ENCODE data around the gene LAS1L.
"Not testable (repeated sequence)": the region's sequence is repeated elsewhere in the genome, so short reads cannot be mapped to it uniquely, and the experiment has no call there.

Gene LAS1L

DNA sequence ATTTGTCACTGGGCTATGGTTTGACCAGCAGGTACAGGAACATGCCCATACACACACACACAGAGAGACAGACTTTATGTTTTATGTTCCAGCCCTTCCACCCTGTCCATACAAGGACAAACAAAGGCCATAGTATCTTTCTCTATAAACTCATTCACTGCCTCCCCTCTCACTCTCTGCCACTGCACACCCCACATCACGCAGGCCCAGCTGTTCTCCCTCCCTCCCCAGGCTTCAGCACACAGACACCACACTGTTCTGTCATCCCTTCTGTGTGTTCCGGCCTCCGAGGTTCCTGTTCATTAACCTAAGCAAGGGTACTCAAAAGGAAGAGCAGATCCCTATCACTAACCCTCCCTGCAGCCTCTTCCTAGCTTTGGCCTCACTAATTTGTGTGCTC lies 17.8 kb downstream of the LAS1L start:
- DNase-seq: no peak

DNA sequence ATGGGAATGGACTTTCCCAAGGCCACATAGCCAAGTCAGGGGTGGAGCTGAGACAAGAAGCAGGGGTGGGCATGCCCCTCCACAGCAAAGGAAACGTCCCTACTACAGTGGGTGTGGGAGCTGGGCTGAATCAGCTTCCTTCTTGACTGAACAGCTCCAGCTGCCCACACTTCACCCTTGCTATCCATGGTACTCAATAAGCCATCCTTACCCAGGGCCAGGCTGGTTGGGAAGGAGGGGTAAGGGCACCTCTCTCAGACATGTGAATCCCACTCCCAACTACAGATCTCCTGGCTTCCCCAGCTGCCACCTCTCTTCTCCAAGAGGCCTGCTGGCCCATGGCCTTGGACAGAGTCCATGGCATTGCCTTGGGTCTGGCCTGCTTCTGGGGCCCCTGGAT lies 21.0 kb downstream of the LAS1L start:
- DNase-seq: no peak

DNA sequence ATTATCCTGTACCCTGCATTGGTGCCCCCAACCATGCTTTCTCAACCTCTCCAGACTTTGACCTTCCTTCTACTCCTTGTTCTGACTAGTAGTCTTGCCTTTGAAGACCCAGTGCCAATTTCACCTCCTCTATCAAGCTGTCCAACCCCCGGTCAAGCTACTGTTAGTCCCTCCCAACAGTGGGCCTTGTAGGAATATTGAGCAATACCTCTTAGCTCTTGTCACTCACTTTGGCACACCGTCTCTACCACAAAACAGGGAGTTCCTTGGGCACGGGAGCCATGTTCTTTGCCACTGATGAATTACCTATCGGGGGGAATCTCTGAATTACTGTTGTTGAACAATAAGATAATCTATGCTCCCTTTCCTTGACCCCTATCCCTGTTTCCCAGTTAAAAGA lies 25.2 kb downstream of the LAS1L start:
- no peak for DNase-seq

DNA sequence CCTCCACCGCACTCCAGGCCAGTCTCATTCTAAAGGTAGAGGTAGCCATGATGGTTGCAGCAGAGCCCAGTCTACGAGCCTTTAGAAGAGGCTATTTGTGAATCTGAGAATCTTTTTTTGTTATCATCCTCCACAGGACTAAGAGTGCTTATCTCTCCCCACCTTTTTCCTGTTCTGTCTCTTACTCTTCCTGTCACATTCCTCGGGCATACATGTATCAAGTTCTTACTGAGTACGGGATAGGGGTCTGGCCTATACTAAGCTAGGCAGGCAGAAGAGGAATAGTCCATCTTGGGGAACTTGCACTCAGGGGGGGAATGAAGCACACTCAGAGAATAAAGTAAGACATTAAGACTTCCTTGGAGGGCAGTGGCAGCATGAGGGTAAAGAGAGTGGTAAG lies 25.7 kb downstream of the LAS1L start:
- no peak for DNase-seq

DNA sequence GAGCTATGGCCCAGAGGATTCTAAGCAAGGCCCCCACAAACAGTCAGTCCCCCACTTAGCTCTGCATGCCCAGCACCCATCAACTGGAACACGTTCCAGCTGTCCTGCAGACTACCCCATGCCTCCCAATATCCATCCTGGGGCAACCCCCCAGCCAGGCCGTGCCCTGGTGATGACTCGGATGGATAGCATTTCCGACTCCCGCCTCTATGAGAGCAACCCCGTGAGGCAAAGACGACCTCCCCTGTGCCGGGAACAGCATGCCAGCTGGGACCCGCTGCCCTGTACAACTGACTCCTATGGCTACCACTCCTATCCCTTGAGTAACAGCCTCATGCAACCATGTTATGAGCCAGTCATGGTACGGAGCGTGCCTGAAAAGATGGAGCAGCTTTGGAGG lies 32.0 kb downstream of the LAS1L start:
- no peak for DNase-seq

DNA sequence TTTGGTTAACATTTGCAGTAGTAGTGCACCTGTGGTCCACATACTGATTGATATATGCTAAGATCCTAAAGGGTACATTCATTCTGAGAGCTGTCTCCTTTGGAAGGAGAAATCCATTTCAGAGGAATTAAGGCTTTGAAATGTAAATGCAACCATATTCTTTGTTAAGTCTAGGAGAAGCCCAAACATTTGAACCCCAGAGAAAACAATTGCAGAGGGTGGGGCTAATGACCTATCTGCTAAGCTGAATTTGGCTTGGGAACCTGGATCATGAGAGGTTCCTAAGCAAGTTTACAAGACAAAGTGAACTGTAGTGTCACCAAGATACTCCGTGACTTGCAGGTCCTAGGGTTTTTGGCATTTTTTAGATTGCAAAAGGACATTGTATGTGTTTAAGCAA lies 41.2 kb downstream of the LAS1L start:
- DNase-seq: no peak

DNA sequence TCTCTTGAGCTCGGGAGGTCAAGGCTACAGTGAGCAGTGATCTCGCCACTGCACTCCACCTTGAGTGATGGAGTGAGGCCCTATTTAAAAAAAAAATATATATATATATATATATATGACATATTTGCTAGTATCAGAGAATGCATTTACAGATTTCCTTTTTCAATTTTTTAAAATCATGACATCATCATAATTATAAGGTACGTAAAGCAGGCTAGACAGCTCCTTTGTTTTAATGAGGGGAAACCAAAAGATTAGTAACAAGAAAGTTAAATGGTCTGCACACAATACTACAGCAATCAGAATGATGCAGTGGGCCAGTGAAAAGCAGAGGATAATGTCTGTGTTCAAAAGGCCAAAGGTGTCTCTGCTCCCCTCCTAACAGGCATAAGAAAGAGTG lies 43.0 kb downstream of the LAS1L start:
- DNase-seq: no peak

DNA sequence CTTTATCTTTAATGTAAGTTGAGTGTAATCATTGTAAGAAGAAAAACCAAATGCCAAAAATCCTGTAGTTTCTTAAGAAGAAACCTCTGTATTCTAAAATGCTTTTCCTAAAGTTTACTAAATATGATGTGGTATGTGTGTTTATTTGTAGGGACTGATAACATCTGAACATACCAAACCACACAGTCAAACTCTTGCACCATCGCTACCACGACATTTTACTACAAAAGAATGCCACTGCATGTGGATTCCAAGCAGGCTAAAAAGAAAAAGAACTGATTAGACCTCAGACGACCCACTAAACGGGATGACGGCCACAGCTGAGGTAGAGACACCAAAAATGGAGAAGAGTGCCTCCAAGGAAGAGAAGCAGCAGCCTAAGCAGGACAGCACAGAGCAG lies 46.1 kb downstream of the LAS1L start:
- DNase-seq: no peak

DNA sequence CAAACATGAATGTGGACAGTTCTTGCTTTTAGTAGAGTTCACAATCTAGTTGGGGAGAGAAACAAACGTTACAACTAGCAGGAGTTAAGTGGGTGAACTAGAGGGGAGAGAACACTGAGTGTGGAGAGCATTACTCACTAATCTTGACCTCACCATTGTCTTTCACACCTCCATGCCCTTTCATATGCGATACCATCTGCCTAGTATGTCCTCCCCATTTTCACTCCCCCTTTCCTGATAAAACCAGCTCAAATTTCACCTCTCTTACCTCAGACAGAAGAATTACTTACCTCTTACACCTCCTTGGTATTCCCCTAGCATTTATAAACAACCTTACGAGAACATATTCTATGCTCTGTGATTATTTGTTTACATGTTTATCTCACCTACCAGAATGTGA lies 53.6 kb downstream of the LAS1L start:
- DNase-seq: no peak

DNA sequence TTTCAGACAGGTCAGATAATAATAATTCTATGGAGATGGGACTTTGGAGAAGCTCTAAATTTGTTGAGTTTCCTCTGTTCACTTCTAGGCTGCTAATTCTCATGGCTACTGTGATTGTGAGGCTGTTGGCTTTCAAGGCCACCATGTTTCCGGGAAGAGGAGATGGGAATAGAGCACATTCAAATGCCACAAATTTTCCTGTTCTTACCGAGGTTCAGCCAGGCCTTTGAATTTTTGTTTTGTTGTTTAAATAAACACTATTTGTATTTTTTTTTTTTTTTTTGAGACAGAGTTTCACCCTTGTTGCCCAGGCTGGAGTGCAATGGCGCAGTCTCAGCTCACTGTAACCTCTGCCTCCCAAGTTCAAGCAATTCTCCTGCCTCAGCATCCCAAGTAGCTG lies 55.5 kb downstream of the LAS1L start:
- DNase-seq: not testable (repeated sequence)

DNA sequence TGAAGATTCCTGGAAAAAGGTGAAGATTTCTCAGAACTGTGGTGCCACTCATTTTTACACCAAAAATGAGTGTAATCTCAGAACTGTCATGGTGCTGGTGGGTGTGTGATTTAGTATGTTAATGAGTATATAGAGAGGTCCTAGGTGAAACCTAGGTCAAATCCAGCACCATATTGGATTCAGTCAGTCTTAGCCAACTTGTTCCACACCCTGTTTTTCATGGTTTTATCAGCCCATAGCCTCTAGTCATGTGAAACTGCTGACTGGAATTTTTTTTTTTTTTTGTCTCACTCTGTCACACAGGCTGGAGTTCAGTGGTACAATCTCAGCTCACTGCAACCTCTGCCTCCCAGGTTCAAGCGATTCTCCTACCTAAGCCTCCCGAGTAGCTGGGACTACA lies 58.0 kb downstream of the LAS1L start:
- no peak for DNase-seq

DNA sequence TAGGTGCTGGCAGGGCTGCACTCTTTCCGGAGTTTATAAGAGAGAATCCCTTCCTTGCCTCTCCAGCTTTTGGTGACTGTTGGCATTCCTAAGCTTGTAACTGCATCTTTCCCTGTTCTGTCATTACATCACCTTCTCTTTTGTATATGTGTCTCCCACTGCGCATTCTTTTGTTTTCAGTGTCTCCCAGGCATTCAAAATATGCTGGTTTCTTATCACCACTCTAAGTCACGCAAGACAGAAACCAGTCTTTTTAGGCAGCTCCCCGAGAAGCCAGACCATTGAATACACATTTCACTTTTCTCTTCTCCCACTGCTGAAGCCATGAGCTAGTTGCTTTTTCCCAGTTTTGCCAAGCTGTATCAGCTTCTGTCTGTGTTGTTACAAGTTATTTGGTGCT lies 71.0 kb downstream of the LAS1L start:
- DNase-seq: no peak

All from activated naive CD4-positive, alpha-beta T cell treated with Interleukin-2 at 50 U/mL for 16 hours (primary cell).